ENCODE results near the gene BAIAP2.

- TF ChIP-seq CTCF (IDR thresholded peaks at IDR 0.05) (no peak), POLR2A (IDR thresholded peaks at IDR 0.05) (no peak)
These were observed 22.1 kb upstream of the BAIAP2 start for GRCh38 chr17:81012574-81013447.
